GM19463 (cell line): Measurements from ENCODE around the gene ABAT.
A peak's percentile ranks its signal among the peaks of the same experiment; 100 is the strongest.

Source experiments
- ATAC-seq: cut with Tn5 transposase; IDR thresholded peaks from one replicate; pipeline ENCODE4 v1.9.1; 2021; ENCODE audit warnings: mild to moderate bottlenecking, moderate library complexity; ENCODE audit not compliant: unreplicated experiment

ABAT gene

GRCh38 chr16:8808009-8808408 lies 133.6 kb downstream of the ABAT start:
- no peak for ATAC-seq

- ATAC-seq, result no peak
Observed at GRCh38 chr16:8808613-8809353, 134.4 kb downstream of the ABAT start.

- ATAC-seq, result no peak
Observed at GRCh38 chr16:8812162-8812843, 137.9 kb downstream of the ABAT start.

- peak; percentile 40 for ATAC-seq
Observed at GRCh38 chr16:8814095-8814806, 139.8 kb downstream of the ABAT start.

GRCh38 chr16:8816967-8817655 lies 142.7 kb downstream of the ABAT start:
- no peak for ATAC-seq

GRCh38 chr16:8818504-8819270 lies 144.3 kb downstream of the ABAT start:
- peak; percentile 84 for ATAC-seq

GRCh38 chr16:8819411-8820034 lies 145.1 kb downstream of the ABAT start:
- no peak for ATAC-seq

- no peak for ATAC-seq
Observed at GRCh38 chr16:8822403-8822802, 148.0 kb downstream of the ABAT start.

GRCh38 chr16:8826278-8826879 lies 152.0 kb downstream of the ABAT start:
- ATAC-seq, result no peak

- ATAC-seq, result no peak
Observed at GRCh38 chr16:8828541-8829165, 154.2 kb downstream of the ABAT start.

GRCh38 chr16:8831450-8831849 lies 157.0 kb downstream of the ABAT start:
- no peak for ATAC-seq

- ATAC-seq, result no peak
Observed at GRCh38 chr16:8831871-8832716, 157.7 kb downstream of the ABAT start.

GRCh38 chr16:8832717-8833105 lies 158.3 kb downstream of the ABAT start:
- no peak for ATAC-seq
